MV-4-11 (cell line): ENCODE data around the gene LSM14B.
"Not testable (repeated sequence)": the region's sequence is repeated elsewhere in the genome, so short reads cannot be mapped to it uniquely, and the experiment has no call there.

Experiments used
- DNase-seq: peaks from one replicate; lab custom pipeline; 2025; lab: John Stamatoyannopoulos, UW

The LSM14B gene

GRCh38 chr20:62147528-62147927, 25.3 kb downstream of the LSM14B start:
- no peak for DNase-seq

- DNase-seq, result not testable (repeated sequence)
These were observed 26.1 kb downstream of the LSM14B start for GRCh38 chr20:62148383-62148782.

DNA sequence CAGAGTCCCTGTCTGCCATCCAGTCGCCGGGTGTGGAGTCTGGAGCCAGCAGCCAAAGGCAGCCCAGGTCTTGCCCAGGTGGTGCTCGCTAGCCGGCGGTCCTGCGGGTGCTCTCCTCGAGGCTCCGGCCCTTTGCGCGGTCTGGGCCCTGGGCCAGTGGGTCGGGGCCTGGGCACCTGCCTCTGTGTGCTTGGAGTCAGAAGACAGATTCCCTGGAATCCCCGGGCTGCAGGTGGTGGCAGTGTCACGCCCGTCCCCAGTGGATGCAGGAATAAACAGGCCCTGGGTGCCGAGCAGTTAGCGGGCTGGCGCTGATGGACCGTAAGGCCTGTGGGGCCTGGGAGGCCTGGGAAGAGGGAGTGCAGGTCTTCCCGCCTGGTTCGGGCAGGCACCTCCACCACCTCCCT, 26.6 kb downstream of the LSM14B start:
- DNase-seq, result no peak

DNA sequence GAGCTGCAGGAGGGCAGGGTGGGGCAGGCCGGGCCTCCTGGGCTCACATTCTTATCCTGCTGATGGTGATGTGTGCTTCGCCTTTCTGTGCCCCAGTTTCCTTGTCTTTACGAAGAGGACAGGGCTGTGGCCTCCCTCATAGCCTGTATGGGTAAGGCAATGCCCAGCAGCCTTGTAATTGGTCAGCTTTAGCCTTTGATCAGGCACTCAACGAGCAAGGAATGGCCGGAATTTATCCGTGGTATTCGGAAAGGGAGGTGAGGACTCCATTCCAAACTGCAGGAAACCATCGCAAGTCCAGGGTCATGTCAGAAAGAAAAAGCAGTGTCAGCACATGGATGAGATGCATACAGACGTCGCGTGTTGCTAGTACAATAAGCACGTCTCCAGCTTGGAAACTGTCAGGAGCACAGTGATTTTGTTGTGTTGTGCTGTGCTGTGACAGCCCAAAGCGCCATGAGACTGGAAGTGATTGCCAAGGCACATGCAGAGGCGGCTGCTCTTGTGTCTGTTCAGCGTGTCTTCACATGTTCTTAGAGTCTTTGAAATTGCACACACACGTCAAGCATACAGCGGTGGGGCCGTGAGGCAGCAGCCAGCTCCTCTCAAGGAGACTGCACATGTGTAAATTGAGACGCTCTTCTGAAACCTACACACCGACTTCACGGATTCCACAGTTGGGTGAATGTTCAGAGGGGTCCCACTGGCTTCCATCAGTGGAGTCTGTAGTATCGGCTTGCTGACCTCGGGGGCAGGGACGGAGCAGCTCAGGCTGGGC, 27.4 kb downstream of the LSM14B start:
- no peak for DNase-seq

- no peak for DNase-seq
These were observed 28.0 kb downstream of the LSM14B start for GRCh38 chr20:62150310-62150575.

DNA sequence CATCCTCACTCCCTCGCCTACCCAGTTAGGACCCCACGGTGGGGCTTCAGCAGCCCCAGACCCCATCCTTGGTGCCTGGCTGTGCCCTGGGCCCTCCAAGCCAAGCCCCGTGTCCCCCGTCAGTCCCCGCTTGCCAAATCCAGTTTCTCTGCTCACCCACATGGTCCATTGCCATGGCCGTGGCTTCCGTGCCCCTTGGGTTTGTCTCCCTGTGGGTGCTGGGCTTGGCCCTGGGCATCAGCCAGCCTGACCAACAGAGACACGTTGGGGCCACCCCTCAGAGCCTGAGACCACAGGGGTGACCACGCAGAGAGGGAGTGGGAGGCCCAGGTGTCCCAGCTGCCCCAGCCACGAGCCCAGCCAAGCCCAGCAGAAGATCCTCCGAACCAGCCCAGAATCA, 28.9 kb downstream of the LSM14B start:
- no peak for DNase-seq

GRCh38 chr20:62151835-62152364, 29.6 kb downstream of the LSM14B start:
- no peak for DNase-seq

GRCh38 chr20:62155428-62156253, 33.4 kb downstream of the LSM14B start:
- no peak for DNase-seq

- no peak for DNase-seq
These were observed 33.9 kb downstream of the LSM14B start for GRCh38 chr20:62156254-62156556.

DNA sequence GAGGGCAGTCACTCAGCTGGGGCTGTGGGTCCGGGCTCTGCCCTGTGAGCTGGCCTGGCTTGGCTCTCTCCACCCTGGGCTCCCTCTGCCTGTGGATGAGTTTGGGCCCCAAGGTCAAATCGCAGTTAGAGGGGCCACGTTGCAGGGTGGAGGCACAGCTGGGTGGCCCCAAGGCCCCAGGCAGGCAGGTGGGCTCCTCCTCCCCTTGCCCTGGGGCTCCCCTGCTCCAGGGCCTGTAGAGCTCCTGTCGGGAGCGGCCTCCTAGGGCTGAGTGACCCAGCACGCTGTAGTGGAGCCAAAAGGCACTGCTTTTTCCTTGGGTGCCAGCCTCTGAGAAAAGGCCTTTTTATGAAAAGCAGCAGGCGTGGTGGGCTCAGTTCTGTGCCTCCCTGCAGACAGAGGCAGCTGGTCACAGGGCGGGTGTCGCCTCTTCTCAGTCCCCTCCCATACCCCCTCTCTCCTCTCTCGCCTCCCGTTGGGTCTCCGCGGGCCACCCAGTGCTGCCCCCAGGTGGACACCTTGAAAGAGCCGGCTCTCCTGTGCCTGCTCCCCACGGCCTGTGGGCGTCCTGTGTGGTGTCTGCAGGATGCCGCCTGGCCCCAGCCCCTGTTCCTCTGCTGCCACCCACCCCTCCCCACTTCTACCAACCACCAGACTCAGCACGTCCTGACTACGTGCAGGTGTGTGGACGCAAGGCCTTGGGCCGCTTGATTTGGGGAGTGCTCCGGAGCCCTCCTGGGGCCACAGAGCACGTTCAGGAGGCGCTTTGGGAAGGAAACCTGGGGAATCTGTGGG, 34.5 kb downstream of the LSM14B start:
- DNase-seq, result peak; percentile 22

- no peak for DNase-seq
These were observed 35.3 kb downstream of the LSM14B start for GRCh38 chr20:62157387-62158087.

DNA sequence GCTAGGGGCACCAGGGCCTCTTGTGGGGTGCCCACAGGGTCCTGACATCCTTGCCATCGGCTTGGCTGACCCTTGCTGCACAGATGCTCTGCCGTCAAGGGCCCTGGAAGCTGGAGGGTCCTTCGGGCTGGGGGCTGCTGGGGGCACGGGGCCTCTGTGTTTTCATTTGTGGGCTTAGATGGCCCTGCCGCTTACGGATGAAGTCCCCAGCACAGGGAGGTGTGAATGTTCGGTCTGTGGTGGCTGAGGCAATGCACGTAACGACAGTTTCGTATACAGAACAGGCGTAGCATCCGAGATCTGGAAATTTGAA, 35.8 kb downstream of the LSM14B start:
- DNase-seq, result no peak

GRCh38 chr20:62158541-62158940, 36.3 kb downstream of the LSM14B start:
- DNase-seq, result no peak

DNA sequence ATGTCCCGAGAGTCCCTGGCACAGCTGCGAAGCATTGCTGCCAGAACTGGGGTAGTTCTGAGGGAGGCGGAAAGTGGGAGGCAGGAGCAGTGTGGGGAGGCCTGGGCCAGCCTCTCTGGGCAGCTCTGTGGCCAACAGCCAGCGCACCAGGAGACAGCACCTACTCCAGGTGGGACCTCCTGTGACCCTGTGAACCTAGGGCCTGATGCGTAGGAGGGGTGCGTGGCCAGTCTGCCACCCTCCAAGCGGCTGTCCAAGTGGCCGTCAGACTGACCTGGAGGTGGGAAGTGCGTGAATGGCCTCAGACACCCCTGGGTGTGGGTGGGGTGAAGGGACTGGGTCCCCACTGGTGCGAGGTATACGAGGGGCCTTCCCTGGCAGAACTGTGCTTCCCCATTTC, 36.8 kb downstream of the LSM14B start:
- DNase-seq, result no peak

DNA sequence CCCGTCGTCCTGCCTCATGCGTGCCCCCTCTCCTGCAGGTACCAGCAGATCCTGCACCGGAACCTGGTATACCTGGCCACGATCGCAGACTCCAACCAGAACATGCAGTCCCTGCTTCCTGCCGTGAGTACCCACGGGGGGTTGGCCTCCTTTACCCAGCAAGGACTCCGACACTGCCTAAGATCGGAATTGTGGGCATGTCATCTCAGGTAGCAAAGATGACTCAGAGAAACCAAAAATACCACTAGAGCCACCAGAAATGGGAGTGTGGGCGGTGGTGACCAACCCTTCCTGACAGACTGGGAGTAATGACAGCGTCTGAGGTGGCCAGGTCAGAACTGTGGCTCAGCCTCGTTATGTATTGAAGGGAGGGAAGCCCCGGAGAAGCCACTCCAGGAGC, 37.6 kb downstream of the LSM14B start:
- DNase-seq, result no peak

GRCh38 chr20:62160253-62160652, 38.0 kb downstream of the LSM14B start:
- DNase-seq, result no peak

GRCh38 chr20:62160876-62161275, 38.6 kb downstream of the LSM14B start:
- DNase-seq, result no peak

DNA sequence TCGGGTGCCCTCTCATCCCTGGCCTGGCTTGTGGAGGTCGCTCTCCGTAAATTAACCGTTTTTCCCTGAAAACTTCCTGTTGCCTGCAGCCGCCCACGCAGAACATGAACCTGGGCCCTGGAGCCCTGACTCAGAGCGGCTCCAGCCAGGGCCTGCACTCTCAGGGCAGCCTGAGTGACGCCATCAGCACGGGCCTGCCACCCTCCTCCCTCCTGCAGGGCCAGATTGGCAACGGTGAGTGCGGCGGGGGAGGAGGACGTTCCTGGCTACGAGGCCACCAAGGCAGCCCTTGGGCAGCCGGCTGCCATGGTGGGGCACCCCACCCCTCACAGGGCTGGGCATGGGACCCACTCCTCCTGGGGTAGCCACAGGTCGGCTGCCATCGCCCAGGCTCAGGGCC, 39.1 kb downstream of the LSM14B start:
- DNase-seq, result no peak

DNA sequence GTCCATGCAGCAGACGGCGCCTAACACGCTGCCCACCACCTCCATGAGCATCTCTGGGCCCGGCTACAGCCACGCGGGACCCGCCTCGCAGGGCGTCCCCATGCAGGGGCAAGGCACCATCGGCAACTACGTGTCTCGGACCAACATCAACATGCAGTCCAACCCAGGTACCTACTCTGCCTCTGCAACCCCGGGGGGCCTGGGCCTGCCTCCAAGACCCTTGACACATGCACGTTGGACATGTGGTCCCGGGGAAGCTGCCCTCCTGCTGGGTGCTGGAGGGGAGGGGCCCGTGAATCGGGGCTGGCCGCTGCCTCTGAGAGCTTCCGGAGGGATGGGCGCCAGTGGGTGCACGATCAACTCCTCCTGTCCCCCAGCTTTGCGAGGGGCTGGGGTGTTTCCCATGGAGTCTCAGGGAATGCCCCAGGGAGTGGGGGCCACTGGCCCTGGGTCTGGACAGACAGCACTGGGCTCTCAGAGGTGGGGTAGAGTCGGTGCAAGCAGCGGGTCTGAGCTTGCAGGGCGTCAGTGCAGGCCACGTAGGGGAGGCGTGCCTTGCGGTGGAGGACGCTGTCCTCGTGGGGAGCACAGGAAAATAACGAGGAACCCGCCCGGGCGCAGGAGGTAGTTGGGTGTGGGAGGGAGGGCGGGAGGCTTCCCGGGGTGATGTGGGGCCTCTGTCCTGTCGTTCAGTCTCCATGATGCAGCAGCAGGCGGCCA, 40.6 kb downstream of the LSM14B start:
- DNase-seq, result no peak

DNA sequence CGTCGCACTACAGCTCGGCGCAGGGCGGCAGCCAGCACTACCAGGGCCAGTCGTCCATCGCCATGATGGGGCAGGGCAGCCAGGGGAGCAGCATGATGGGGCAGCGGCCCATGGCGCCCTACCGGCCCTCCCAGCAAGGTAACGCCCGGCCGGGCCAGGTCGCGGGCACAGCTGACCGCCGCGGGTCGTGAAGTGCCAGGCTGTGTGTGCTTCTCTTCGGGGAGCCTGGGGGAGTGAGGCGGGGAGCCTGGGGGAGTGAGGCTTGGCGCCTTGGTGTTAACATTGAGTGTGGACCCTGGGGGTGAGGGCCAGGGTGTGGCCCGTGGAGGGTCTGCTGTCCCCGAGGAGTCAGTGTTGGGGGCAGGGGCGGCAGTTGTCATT, 41.2 kb downstream of the LSM14B start:
- DNase-seq, result no peak

DNA sequence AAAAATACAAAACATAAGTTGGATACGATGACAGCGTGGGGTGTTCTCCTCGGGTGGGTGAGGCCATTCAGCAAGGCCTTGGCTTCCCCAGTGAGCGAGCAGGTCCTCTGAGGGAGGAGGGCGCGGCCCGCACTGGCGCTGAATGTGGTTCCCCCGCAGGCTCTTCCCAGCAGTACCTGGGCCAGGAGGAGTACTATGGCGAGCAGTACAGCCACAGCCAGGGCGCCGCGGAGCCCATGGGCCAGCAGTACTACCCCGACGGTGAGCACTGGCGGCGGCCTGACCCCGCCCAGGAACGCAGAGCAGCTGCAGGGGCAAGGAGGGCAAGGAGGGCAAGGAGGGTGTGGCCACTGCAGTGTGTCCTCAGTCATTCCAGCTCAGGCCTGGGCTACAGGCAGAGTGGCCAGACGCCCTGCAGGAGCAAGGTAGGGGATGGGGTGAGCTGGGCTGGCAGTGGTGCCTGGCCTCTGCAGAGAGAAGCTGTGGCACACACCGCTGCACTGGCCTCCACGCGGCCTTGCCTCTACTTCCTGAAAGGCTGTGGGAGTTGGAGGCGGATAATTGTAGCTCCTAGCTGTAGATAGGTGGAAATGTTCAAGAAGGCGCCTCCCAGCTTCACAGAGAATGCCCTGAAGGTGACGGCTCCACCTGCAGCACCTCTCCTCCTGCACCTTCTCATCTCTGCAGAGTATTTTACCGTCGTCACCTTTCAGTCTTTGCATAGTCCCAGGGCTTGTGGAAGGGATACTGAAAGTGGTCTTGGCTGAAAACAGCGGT, 41.9 kb downstream of the LSM14B start:
- no peak for DNase-seq
